ENCODE data around the gene FAP.

The FAP gene

DNA sequence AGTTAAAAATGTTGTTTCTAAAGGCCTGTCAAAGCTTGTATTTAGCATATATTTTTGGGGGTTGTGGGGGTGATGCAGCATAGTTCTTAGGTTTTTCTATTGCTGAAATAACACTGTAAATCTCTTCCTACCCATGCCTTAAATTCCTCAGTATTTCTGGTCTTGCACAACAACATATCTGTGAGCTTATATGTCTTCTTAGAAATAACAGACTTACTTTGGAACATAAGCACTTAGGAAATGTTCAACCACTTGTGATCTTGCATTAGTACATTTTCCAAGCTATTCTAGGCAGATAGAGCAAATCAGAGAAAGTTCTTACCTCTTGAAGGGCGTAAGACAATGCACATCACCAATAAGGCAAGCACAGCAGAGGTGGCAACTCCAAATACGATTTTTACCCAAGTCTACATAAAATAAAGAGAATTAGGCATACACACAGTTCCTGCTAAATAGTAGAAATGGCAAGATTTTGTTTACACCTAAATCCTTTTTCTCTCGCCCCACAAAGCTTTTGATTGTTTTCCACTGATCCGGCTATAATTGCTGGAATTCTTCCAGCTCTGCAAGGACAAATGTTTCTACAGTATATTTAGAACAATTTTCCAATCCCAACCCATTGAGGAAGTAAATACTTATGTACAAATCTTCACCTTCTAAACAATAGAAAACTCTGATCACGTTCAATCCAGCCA is 512 bp downstream of the FAP start:
- DNase-seq (ENCODE audit: low spot score), result no peak

- DNase-seq (ENCODE audit: low spot score), result no peak
These were observed 1.7 kb downstream of the FAP start for GRCh38 chr2:162241571-162241970.

DNA sequence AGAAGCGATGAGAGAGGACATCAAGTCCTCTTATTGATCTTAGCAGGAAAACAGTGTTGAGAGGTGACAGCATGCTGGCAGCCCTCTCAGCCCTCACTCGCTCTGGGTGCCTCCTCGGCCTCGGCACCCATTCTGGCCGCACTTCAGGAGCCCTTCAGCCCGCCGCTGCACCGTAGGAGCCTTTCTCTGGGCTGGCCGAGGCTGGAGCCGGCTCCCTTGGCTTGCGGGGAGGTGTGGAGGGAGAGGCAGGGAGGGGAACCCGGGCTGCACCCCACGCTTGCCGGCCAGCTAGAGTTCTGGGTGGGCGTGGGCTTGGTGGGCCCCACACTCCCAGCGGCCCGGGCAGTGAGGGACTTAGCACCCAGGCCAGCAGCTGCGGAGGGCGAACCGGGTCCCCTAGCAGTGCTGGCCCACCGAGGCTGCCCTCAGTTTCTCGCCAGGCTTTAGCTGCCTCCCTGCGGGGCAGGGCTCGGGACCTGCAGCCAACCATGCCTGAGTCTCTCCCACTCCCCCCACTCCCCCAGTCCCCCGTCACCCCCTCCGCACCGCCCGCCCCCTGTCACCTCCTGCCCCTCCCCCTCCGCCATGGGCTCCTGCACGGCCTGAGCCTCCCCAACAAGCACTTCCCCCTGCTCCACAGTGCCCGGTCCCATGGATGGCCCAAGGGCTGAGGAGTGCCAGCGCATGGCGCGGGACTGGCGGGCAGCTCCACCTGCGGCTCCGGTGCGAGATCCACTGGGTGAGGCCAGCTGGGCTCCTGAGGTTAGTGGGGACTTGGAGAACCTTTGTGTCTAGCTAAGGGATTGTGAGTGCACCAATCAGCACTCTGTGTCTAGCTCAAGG is 8.4 kb downstream of the FAP start:
- DNase-seq (ENCODE audit: low spot score), result no peak

- DNase-seq (ENCODE audit: low spot score), result no peak
These were observed 10.0 kb downstream of the FAP start for GRCh38 chr2:162233197-162233596.

- no peak for DNase-seq (ENCODE audit: low spot score)
These were observed 10.6 kb downstream of the FAP start for GRCh38 chr2:162232671-162233070.

- no peak for DNase-seq (ENCODE audit: low spot score)
These were observed 11.2 kb downstream of the FAP start for GRCh38 chr2:162232027-162232426.

DNA sequence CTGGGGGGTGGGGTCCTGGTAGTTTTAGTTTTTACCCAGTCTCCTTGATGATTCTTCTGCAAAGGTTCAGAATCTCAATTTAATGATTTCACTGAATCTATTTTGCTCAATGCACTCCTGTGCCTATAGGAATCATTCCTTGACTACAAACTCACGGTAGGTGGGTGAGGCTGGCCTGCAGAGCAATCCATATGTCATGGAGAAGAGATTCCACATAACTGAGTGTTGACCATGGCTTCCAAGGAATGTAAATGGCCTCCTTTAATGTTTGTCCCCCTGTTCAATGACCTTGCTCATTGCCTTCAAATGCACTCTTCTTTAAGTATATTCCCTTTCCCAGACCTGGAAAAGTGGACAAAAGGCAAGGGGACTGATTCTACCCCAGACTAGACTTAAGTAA is 12.5 kb downstream of the FAP start:
- DNase-seq (ENCODE audit: low spot score), result no peak

DNA sequence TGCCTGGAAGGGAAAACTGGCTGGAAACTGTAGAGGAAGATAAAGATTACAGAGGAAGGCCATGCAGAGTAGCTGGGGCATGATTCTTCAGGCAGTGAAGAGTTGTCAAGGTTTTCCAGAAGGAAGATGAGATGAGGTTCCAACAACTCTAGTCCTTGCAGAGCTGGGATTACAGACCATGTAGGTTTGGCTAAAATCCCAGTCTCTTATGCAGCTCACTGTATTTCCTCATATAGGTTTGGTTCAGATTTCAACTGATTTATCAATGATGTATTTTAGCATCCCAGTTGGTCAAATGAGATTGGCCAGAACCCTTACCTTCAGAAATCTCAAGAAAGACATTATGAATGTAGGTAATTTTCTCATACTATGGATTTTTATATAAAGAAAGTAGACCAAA is 16.4 kb downstream of the FAP start:
- DNase-seq (ENCODE audit: low spot score), result no peak

- peak; percentile 62 for DNase-seq (ENCODE audit: low spot score)
These were observed 22.2 kb downstream of the FAP start for GRCh38 chr2:162221064-162221463.

DNA sequence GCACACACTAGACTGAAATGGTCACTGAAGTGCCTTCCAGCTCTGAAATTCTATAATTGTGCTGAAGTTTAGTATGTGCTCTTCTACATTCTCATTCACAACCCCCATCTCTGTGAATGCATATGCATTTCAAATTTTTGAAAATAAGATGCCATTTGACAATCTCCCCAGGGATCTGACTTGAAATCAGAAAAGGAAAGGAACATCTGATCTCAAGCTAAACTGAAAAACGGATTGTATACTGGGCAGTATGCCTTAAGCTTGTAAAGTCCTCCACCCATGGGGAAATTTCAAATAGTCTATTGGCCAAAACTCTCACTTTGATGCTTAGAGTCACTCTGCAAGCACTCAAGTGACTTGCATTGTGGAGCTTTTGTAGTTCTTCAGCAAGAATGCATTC is 22.9 kb downstream of the FAP start:
- no peak for DNase-seq (ENCODE audit: low spot score)

DNA sequence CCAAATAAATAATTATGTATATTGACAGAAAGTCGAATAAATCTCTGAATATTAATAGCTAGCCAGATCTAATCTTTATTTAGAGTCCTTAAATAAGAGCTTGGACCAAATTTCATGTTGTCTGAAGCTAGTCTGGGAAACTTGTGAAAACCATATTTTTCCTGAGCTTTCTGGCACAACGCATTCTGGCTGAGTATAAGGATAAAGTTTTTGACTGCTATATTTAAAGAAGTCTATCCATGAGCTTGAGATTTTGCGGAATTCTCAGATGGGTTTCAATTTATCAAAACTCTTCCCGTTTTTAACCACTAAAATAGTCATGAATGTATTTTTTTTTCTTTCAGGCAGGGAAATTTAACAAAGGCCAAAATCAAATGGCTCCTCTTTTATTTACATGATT is 23.8 kb downstream of the FAP start:
- DNase-seq (ENCODE audit: low spot score), result no peak

DNA sequence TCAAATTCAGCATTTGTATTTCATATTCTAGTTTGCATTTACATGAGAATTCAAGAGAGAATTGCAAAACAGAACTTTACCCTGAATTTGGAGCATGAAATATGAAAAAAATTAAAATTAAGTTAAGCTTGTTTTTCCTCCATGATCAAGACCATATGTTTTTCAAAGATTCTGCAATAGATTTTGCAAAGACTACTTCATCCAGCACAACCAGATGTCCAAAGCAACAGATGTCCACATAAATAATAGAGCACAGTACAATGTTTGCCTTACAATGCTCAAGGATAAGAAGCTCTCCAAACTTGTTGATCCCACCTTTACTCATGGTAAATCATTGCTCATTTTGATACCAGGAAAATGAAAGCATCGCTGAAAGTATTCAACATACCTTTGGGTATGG is 25.6 kb downstream of the FAP start:
- no peak for DNase-seq (ENCODE audit: low spot score)

- no peak for DNase-seq (ENCODE audit: low spot score)
These were observed 28.1 kb downstream of the FAP start for GRCh38 chr2:162215162-162215561.

- no peak for DNase-seq (ENCODE audit: low spot score)
These were observed 30.9 kb downstream of the FAP start for GRCh38 chr2:162212366-162212765.

GRCh38 chr2:162211732-162212131 is 31.5 kb downstream of the FAP start:
- no peak for DNase-seq (ENCODE audit: low spot score)

GRCh38 chr2:162210385-162210784 is 32.9 kb downstream of the FAP start:
- DNase-seq (ENCODE audit: low spot score), result no peak

- DNase-seq (ENCODE audit: low spot score), result no peak
These were observed 41.0 kb downstream of the FAP start for GRCh38 chr2:162202203-162202602.

- no peak for DNase-seq (ENCODE audit: low spot score)
These were observed 42.6 kb downstream of the FAP start for GRCh38 chr2:162200636-162201035.

DNA sequence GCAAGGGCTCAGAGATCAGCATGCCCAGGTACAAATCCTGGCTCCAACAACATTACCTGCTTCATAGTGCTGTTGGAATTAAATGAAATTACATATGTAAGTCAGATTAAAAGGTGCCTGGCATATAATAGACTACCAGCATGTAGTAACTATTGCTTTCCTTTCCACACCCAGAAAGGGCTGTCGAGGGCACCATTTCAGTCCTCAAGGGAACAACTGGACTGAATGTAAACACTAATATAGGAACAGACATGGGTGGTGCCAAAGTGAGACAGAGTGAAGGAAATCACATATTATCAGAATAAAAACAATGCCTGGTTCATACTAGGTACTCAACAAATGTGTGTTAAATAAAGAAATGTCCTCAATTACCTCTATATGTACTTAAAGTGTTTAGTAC is 43.3 kb downstream of the FAP start:
- DNase-seq (ENCODE audit: low spot score), result no peak

- no peak for DNase-seq (ENCODE audit: low spot score)
These were observed 45.0 kb downstream of the FAP start for GRCh38 chr2:162198239-162198638.

GRCh38 chr2:162197069-162197825 is 46.0 kb downstream of the FAP start:
- no peak for DNase-seq (ENCODE audit: low spot score)

DNA sequence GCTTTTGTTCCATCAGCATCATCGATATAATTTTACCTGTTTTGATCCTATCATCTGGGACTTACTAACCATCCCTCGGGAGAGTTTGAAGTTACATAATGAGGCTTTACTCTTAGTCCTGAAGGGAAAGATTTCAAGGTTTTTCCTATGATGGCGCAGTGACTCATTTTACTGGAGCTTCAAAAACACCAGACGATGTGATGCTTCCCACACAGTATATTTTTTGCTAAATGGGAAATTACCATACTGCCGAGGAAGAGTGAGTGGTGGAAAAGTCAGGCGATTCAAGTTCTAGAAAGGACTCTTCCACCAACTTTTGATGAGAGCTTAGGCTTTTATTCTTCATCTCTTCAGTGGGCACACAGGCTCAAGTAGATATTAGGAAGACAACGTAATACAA is 46.6 kb downstream of the FAP start:
- DNase-seq (ENCODE audit: low spot score), result no peak

DNA sequence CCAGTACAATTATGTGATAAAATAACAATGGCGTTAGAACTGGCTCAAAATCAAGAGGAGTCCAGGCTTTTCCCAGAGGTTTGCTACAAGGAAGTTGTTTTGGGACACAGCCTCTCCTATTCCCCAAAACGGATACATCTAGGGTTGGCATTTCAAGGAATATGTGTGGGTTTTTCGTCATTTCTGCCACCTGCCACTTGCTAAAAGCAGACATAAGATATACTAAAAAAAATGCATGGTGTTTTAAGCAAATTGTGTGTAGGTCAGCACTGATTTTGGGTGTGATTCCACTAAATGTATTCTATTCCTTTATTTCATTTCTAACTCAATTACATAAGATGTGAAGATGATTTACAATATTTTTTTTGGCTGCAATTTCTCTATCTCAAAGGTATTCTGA is 54.8 kb downstream of the FAP start:
- DNase-seq (ENCODE audit: low spot score), result no peak
